Adrenal gland (tissue), 5 donors: ENCODE results near the gene MCHR2.

Experiments used
- CTCF ChIP-seq, 6 experiments: fragments of 450-650 bp in 4 of 6; fragments of 200-600 bp in 2 of 6; sonication (generic) in 1 of 6; IDR thresholded peaks; 1 replicate in 5 of 6; 2 replicates in 1 of 6; pipeline versions ENCODE4 v1.5.1 to v1.8.0; 2016 to 2021; ENCODE audit warnings: antibody characterized with exemption in 6 of 6, mild to moderate bottlenecking in 2 of 6, moderate library complexity in 1 of 6
- POLR2A ChIP-seq, 2 donors: fragments of 450-650 bp; IDR thresholded peaks; one replicate each; pipeline ENCODE4 v1.6.1; 2017; ENCODE audit warnings: antibody characterized with exemption in 2 of 2, mild to moderate bottlenecking in 2 of 2, moderate library complexity in 1 of 2
- donor health status: DM: no; HTN: no; CAD: no.

GRCh38 chr6:99960027-99960426, 34.0 kb downstream of the MCHR2 start:
- no peak for TF ChIP-seq CTCF (IDR thresholded peaks at IDR 0.05)
- TF ChIP-seq POLR2A (IDR thresholded peaks at IDR 0.05) = no peak
